NCI-H187 treated with DMSO at 0.1 percent for 48 hours (cell line): ENCODE results near the gene IL10RA.

Experiments used
- DNase-seq: peaks from one replicate; lab custom pipeline; 2025; lab: John Stamatoyannopoulos, UW

IL10RA gene

DNA sequence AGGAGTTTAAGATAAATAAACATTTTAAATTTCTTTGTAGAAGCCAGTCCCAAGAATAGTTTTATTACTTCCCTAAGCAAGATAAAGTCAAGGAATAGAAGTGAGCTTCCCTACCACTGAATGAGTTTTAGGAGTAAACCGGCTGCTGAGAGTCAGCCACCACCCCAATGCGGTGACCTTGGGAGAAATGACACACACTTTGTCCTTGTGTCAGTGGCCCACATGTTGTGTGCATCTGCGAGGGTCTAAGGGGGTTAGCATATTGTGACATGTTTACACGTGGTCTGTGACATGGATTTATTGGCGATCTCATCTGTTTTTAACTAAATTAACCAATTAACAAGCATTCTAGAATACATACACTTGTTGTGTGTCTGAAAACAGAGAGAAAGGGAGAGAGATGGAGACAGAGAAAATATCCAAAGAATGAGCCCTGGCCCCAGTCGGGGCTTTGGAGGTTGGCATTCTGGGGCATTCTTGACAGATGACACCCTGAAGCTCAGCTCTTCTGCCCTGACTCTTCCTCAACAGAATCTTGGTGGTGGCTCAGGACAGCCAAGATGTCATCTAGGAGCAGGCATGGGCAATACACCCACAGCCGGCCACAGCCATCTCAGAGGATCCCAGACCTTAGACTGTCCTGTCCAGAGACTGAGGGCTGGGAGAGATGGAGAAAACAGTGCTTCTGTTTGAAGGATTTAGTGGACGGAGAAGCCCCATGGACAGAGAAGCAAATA, 60.9 kb downstream of the IL10RA start:
- no peak for DNase-seq

DNA sequence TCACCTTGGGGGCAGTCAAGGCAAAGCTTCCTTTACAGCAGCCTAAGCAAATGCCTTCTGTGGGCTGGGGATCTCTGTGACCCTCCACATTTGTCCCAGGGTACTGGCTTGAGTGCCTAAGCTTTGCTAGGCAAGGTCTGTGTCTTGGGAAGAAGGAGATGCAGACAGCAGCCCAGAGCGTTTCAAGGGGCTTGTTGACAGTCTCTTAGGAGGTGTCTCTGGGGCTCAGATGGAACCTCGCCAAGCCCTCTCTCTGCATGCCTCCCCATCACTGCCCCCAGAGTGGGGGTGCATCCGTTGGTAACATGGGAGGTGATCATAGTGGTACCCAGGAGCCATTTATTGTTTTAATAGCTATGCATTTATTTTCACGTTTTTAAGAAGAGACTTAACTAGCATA, 61.6 kb downstream of the IL10RA start:
- no peak for DNase-seq

DNA sequence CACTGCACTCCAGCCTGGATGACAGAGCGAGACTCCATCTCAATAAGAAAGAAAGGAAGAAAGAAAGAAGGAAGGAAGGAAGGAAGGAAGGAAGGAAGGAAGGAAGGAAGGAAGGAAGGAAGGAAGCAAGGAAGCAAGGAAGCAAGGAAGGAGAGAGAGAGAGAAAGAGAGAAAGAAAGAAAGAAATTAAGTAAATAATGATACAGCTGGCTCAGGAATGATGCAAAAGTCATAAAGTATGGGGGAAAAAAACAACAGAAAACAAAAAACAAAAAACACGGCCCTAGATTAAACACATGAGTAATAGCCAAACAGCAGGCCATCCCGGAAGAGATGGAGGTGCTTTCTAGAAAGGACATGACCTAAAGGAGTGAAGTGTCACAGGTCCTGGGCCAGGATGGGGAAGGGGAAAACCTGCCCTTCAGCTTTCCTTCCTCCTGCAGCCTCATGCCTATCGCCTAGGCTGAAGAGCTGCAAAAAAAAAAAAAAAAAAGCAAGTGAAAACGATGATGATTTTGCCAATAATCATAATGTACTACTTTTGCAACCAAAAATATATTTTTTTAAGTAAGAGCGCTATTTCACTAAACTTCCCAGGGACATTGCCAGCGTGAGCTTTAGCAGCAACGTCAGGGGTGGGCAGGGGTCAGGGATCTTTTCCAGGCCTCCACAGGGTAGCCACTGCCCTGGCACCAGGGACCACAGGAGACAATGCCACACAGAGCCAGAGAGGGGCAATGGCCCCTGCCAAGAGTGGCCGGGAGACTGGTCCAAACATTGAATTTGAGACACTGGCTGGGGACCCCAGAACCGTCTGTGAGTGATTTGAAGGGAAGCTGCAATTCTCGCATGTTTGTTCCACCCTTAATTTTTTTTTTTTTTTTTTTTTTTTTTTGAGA, 62.5 kb downstream of the IL10RA start:
- DNase-seq, result no peak

DNA sequence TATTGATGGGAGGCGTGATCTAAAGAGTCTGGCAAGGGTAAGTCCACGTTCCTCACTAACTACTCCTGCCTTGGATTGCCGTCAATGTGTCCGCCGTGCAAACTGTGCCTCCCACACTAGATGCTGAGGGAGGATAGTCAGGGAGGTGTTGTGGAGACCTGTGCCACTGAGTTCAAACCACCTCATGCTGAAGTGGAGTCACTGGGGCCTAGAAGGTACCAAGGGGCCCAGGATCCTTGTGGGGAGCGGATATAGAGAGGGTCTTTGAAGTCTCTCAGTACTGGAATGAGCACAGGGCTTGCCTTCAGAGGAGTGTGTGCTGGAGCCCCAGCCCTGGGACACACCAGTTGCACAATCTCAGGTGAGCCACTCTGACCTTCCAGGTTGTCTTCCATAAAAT, 63.6 kb downstream of the IL10RA start:
- DNase-seq, result no peak

DNA sequence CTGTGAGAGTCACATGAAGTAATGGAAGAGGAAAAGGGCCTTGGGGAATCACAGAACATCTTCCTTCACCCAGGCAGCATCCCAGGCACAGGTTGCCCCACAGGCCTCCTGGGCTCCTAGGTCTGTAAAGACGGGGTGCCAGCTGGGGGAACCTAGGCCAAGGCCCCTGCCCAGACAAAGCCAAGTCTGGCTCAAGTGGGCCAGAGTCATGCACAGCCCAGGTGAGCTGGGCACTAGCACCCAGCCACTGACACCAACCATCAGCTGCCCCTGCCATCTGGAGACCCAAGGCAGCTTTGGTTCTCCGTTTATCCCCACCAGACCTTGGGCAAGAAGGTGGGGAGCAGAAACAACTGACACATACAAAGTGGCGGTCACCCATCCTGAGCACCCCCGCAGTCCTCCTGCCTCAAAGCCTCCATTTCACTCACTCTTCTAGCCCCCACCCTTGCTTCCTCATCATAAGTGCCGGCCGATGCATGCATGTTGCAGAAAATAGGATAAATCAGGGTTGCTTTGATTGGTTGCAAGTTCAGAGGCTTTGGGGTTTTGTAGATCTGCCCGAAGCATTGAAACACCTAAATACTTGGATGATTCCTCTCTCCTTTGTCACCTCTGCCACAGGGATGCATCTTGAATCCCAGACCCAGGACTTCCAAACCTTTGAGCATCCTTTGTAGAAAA, 64.2 kb downstream of the IL10RA start:
- DNase-seq, result no peak
